ENCODE results near the gene SPOCK1. TPM values are rescaled to one million over a fixed set of nuclear protein-coding genes. Genes with fewer than 3 reads are reported as not detected.
"Not testable (repeated sequence)": the region's sequence is repeated elsewhere in the genome, so short reads cannot be mapped to it uniquely, and the experiment has no call there.

SPOCK1 gene
- total RNA-seq, 1 donor from 2014 or later: not detected

DNA sequence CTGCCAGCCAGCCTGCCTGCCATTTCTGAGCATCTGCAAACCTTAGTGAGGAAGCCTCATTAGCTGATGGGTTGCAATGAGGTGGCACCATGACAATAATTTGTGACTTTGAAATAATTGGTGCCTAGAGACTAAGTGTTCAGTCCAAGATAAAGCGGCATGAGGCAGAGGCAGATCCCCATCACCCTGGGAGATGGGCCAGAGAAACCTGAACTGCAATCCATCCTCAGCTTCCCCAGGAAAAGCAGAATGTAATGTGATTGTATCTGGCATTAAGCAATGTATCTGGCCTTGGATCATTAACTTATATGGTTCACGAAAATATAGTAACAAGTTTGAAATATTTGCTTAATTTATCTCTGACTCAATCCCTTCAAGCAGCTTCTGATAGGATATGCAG is 101.0 kb downstream of the SPOCK1 start:
- no peaks in the 10 kb centered on the region for H3K9me3 Mint-ChIP-seq

GRCh38 chr5:137395011-137395755 is 103.9 kb downstream of the SPOCK1 start:
- Mint-ChIP-seq H3K36me3 (ENCODE audit: low read depth) (no peaks in the 10 kb centered on the region), H3K4me3 (ENCODE audit: low read depth) (no peak overlapping the region), H3K27ac (no peak overlapping the region), H3K9me3 (no peaks in the 10 kb centered on the region), H3K4me1 (ENCODE audit: low read depth) (no peaks in the 10 kb centered on the region), H3K27me3 (ENCODE audit: low read depth) (no peaks in the 10 kb centered on the region)
- DNase-seq (ENCODE audit: low spot score): no peak
- intact Hi-C loops (cut with micrococcal nuclease): no loop called here

More for the DNA sequence above, 101.0 kb downstream of the SPOCK1 start:
- H3K36me3 Mint-ChIP-seq (ENCODE audit: low read depth): no peaks in the 10 kb centered on the region
- no peak overlapping the region for H3K27ac Mint-ChIP-seq
- H3K4me3 Mint-ChIP-seq (ENCODE audit: low read depth): no peak overlapping the region
- DNase-seq (ENCODE audit: low spot score): no peak
- H3K4me1 Mint-ChIP-seq (ENCODE audit: low read depth): no peaks in the 10 kb centered on the region
- intact Hi-C loops (cut with micrococcal nuclease): no loop called here
- no peaks in the 10 kb centered on the region for H3K27me3 Mint-ChIP-seq (ENCODE audit: low read depth)

DNA sequence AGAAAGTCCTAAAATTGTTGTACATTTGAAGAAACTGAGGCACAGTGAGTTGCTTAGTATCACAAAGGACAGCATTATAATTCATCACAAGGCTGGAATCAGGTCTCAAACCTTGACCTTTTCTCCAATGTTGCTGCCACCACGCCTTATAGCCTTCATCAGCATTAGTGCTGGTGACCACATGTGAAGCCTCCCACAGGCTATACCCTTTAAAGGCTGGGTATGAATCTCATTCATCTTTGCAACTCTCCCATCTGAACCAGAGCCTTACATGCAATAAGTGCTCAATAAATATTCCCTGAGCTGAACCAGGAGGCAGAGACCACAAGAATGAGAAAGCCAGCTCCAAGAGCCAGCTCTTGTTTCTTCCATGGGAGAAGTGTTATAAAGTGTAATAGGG is 104.7 kb downstream of the SPOCK1 start:
- no peaks in the 10 kb centered on the region for H3K4me1 Mint-ChIP-seq (ENCODE audit: low read depth)

GRCh38 chr5:137393196-137393993 is 105.7 kb downstream of the SPOCK1 start:
- H3K4me1 Mint-ChIP-seq (ENCODE audit: low read depth): no peaks in the 10 kb centered on the region
- intact Hi-C loops (cut with micrococcal nuclease): no loop called here
- no peak overlapping the region for H3K27ac Mint-ChIP-seq
- H3K27me3 Mint-ChIP-seq (ENCODE audit: low read depth): no peaks in the 10 kb centered on the region
- no peak for DNase-seq (ENCODE audit: low spot score)
- no peaks in the 10 kb centered on the region for H3K9me3 Mint-ChIP-seq
- H3K36me3 Mint-ChIP-seq (ENCODE audit: low read depth): no peaks in the 10 kb centered on the region
- no peak overlapping the region for H3K4me3 Mint-ChIP-seq (ENCODE audit: low read depth)

More for the DNA sequence above, 104.7 kb downstream of the SPOCK1 start:
- no peak for DNase-seq (ENCODE audit: low spot score)
- H3K27ac Mint-ChIP-seq: no peak overlapping the region
- H3K4me3 Mint-ChIP-seq (ENCODE audit: low read depth): no peak overlapping the region
- intact Hi-C loops (cut with micrococcal nuclease): no loop called here
- no peaks in the 10 kb centered on the region for H3K36me3 Mint-ChIP-seq (ENCODE audit: low read depth)
- H3K9me3 Mint-ChIP-seq: no peaks in the 10 kb centered on the region
- H3K27me3 Mint-ChIP-seq (ENCODE audit: low read depth): no peaks in the 10 kb centered on the region

DNA sequence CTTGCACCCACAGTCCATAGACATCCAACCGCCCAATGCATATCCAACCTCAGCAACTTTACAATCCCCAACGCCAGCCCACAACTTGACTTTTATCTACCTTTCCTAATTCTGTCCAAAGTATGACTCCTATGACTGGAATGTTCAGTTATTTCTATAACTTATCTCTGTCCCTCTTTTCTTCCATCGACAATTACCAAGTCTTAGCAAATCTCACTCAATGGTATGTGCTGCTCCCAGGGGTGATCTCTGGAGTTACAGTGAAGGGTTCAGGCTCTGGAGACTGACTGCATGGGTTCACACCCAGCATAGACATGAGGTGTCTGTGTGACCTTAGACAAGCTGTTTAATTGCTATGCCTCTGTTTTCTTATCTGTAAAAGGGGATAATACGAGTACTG is 106.9 kb downstream of the SPOCK1 start:
- Mint-ChIP-seq H3K9me3 (no peaks in the 10 kb centered on the region), H3K36me3 (ENCODE audit: low read depth) (no peaks in the 10 kb centered on the region), H3K4me3 (ENCODE audit: low read depth) (no peak overlapping the region), H3K27ac (no peak overlapping the region), H3K4me1 (ENCODE audit: low read depth) (no peaks in the 10 kb centered on the region), H3K27me3 (ENCODE audit: low read depth) (no peaks in the 10 kb centered on the region)
- no peak for DNase-seq (ENCODE audit: low spot score)
- intact Hi-C loops (cut with micrococcal nuclease): no loop called here

GRCh38 chr5:137391044-137391443 is 108.1 kb downstream of the SPOCK1 start:
- H3K27ac Mint-ChIP-seq; intact Hi-C loops (cut with micrococcal nuclease); H3K36me3 Mint-ChIP-seq (ENCODE audit: low read depth); H3K4me1 Mint-ChIP-seq (ENCODE audit: low read depth); H3K27me3 Mint-ChIP-seq (ENCODE audit: low read depth); DNase-seq (ENCODE audit: low spot score); H3K4me3 Mint-ChIP-seq (ENCODE audit: low read depth); H3K9me3 Mint-ChIP-seq: not testable (repeated sequence)

DNA sequence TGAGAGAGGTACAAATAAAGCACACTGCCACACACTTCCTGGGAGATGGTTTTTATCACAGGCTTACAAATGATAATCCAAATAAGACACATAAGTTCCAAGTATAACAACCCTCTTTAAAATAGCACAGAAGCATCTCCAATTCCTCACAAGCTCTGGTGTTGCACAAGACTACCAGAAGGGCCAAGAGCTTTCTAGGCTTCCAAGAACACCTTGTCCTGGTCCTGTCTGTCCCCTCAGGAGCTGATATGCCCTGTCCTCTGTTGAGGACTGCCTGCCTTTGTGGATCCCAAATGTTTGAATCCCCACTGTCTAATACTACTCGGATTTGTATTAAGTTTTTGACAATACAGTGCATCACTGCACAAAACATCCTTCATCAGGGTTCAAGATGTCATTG is 110.1 kb downstream of the SPOCK1 start:
- no peak overlapping the region for H3K27ac Mint-ChIP-seq
- H3K4me3 Mint-ChIP-seq (ENCODE audit: low read depth): no peak overlapping the region
- H3K9me3 Mint-ChIP-seq: no peaks in the 10 kb centered on the region
- H3K4me1 Mint-ChIP-seq (ENCODE audit: low read depth): no peaks in the 10 kb centered on the region
- no peak for DNase-seq (ENCODE audit: low spot score)
- no peaks in the 10 kb centered on the region for H3K36me3 Mint-ChIP-seq (ENCODE audit: low read depth)
- intact Hi-C loops (cut with micrococcal nuclease): no loop called here
- no peaks in the 10 kb centered on the region for H3K27me3 Mint-ChIP-seq (ENCODE audit: low read depth)

- Mint-ChIP-seq H3K27me3 (ENCODE audit: low read depth) (no peaks in the 10 kb centered on the region), H3K4me1 (ENCODE audit: low read depth) (no peaks in the 10 kb centered on the region), H3K9me3 (peaks cover 10% of the 10 kb centered on the region)
Observed at GRCh38 chr5:137385064-137385463, 114.1 kb downstream of the SPOCK1 start.

GRCh38 chr5:137383909-137384308 is 115.2 kb downstream of the SPOCK1 start:
- H3K4me1 Mint-ChIP-seq (ENCODE audit: low read depth): no peaks in the 10 kb centered on the region
- intact Hi-C loops (cut with micrococcal nuclease): no loop called here
- H3K9me3 Mint-ChIP-seq: peaks cover 10% of the 10 kb centered on the region
- no peak overlapping the region for H3K27ac Mint-ChIP-seq
- H3K27me3 Mint-ChIP-seq (ENCODE audit: low read depth): no peaks in the 10 kb centered on the region
- no peaks in the 10 kb centered on the region for H3K36me3 Mint-ChIP-seq (ENCODE audit: low read depth)
- no peak overlapping the region for H3K4me3 Mint-ChIP-seq (ENCODE audit: low read depth)
- DNase-seq (ENCODE audit: low spot score): no peak

More at GRCh38 chr5:137385064-137385463, 114.1 kb downstream of the SPOCK1 start:
- Mint-ChIP-seq H3K36me3 (ENCODE audit: low read depth) (no peaks in the 10 kb centered on the region), H3K4me3 (ENCODE audit: low read depth) (no peak overlapping the region), H3K27ac (no peak overlapping the region)
- intact Hi-C loops (cut with micrococcal nuclease): no loop called here
- DNase-seq (ENCODE audit: low spot score): no peak

DNA sequence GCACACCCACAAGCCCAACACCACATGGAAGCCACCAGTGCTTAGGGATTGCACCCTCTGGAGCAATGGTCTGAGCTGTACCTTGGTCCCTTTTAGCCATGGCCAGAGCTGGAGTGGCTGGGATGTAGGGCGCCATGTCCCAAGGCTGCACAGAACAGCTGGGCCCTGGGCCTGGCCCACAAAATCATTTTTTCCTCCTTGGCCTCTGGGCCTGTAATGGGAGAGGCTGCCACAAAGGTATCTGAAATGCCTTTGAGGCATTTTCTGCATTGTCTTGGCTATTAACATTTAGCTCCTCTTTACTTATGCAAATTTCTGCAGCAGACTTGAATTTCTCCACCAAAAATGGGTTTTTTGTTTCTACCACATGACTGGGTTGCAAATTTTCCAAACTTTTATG is 117.6 kb downstream of the SPOCK1 start:
- Mint-ChIP-seq H3K27me3 (ENCODE audit: low read depth) (no peaks in the 10 kb centered on the region), H3K9me3 (peaks cover 10% of the 10 kb centered on the region), H3K4me3 (ENCODE audit: low read depth) (no peak overlapping the region), H3K36me3 (ENCODE audit: low read depth) (no peaks in the 10 kb centered on the region), H3K27ac (no peak overlapping the region), H3K4me1 (ENCODE audit: low read depth) (no peaks in the 10 kb centered on the region)
- DNase-seq (ENCODE audit: low spot score): no peak
- intact Hi-C loops (cut with micrococcal nuclease): no loop called here

DNA sequence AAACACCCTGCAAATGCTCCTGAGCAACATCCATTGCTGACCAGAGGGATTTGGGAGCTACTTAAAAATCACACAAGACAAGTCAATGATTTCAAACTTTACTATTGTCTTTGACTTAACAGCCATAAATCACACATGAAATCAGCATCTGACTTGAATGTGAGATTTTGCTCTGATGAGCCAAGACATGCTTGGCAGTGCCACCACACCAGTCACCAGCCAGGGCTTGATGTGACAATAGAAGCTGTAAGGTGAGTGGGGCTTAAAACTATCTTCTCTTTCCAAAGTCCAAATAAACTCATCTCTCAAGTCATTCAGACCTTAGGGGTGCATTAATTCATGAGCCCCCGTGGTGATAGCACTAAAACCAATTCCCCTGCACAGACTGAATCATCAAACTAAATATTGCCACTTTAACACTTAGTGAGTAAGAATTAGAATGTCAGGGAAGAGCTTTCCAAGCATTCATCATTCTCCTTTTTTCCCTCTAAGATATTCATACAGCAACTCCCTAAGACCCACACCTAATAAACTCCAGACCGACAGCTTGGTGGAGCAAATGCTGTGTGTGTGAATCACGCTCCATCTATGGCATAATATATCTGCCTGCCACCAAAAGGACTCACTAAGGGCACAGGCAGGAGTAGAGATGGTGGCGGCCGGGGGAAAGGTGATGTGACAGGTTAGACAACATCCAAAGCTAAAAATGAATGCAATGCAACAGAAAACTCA is 119.4 kb downstream of the SPOCK1 start:
- no peaks in the 10 kb centered on the region for H3K36me3 Mint-ChIP-seq (ENCODE audit: low read depth)
- no peaks in the 10 kb centered on the region for H3K4me1 Mint-ChIP-seq (ENCODE audit: low read depth)
- no peak for DNase-seq (ENCODE audit: low spot score)
- H3K9me3 Mint-ChIP-seq: peaks cover 10% of the 10 kb centered on the region
- H3K27ac Mint-ChIP-seq: no peak overlapping the region
- H3K27me3 Mint-ChIP-seq (ENCODE audit: low read depth): no peaks in the 10 kb centered on the region
- no peak overlapping the region for H3K4me3 Mint-ChIP-seq (ENCODE audit: low read depth)
- intact Hi-C loops (cut with micrococcal nuclease): no loop called here

GRCh38 chr5:137375741-137376526 is 123.2 kb downstream of the SPOCK1 start:
- intact Hi-C loops (cut with micrococcal nuclease): no loop called here
- no peak overlapping the region for H3K27ac Mint-ChIP-seq
- DNase-seq (ENCODE audit: low spot score): no peak
- H3K4me3 Mint-ChIP-seq (ENCODE audit: low read depth): no peak overlapping the region
- no peaks in the 10 kb centered on the region for H3K27me3 Mint-ChIP-seq (ENCODE audit: low read depth)
- H3K9me3 Mint-ChIP-seq: no peaks in the 10 kb centered on the region
- no peaks in the 10 kb centered on the region for H3K36me3 Mint-ChIP-seq (ENCODE audit: low read depth)
- H3K4me1 Mint-ChIP-seq (ENCODE audit: low read depth): no peaks in the 10 kb centered on the region
